Vagina (tissue), 2 donors: ENCODE data around the gene LHPP.

Experiments
- POLR2AphosphoS5 ChIP-seq, 2 donors: sonication (generic); formaldehyde crosslinking; IDR thresholded peaks; one replicate each; pipeline ENCODE4 v1.9.0; 2017; ENCODE audit warnings: antibody characterized with exemption in 2 of 2, mild to moderate bottlenecking in 2 of 2, low read depth in 1 of 2; ENCODE audit not compliant: insufficient read depth in 1 of 2
- TF ChIP-seq, protein P1 (sequence below), 3 experiments: fragments of 450-650 bp in 2 of 3; fragments of 200-600 bp in 1 of 3; sonication (generic) in 1 of 3; IDR thresholded peaks; one replicate each; pipeline ENCODE4 v1.5.1; 2017 to 2019; ENCODE audit warnings: antibody characterized with exemption in 3 of 3, mild to moderate bottlenecking in 2 of 3, moderate library complexity in 2 of 3

DNA sequence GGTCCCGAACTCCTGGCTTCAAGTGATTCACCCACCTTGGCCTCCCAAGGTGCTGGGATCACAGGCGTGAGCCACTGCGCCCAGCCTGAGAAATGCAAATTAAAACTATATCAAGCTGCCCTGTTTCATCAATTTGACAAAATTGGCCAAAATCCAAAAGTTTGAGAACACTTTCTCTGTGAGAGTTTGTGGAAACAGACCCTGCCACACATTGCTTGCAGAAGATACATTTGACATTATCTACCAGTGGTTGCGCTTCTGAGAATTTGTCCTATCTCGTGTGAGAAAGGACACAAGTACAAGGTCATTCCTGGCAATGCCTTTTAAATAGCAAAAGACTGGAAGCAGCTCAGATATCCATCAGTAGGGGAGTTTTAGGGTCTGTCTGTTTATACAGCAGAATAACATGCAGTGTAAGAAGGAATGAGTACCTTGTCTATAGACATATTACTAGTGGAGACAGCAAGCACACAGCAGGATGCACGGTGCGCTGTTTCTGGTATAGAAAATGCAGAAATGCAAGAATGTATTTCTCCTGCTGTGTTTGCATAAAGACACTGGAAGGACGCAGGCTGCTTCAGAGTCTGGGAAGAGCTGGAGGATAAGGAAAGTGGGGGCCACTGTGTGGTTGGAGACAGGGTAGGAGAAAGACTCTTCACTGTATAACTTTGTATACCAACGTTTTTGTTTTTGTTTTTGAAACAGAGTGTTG is 4.3 kb downstream of the LHPP start:
- TF ChIP-seq, protein P1, sequence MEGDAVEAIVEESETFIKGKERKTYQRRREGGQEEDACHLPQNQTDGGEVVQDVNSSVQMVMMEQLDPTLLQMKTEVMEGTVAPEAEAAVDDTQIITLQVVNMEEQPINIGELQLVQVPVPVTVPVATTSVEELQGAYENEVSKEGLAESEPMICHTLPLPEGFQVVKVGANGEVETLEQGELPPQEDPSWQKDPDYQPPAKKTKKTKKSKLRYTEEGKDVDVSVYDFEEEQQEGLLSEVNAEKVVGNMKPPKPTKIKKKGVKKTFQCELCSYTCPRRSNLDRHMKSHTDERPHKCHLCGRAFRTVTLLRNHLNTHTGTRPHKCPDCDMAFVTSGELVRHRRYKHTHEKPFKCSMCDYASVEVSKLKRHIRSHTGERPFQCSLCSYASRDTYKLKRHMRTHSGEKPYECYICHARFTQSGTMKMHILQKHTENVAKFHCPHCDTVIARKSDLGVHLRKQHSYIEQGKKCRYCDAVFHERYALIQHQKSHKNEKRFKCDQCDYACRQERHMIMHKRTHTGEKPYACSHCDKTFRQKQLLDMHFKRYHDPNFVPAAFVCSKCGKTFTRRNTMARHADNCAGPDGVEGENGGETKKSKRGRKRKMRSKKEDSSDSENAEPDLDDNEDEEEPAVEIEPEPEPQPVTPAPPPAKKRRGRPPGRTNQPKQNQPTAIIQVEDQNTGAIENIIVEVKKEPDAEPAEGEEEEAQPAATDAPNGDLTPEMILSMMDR (IDR thresholded peaks at IDR 0.05) = no peak
- TF ChIP-seq POLR2AphosphoS5 (IDR thresholded peaks at IDR 0.05; ENCODE audit: insufficient read depth in 1 of 2, low read depth in 1 of 2) = no peak
